Breast epithelium (tissue), 3 donors: ENCODE results near the gene PRKN.

Source experiments
- CTCF ChIP-seq, 3 donors: fragments of 450-650 bp; IDR thresholded peaks; one replicate each; pipeline ENCODE4 v1.5.1; 2016 to 2017; ENCODE audit warnings: antibody characterized with exemption in 3 of 3, mild to moderate bottlenecking in 3 of 3, moderate library complexity in 3 of 3
- POLR2AphosphoS5 ChIP-seq, 3 donors: sonication (generic); formaldehyde crosslinking; IDR thresholded peaks; one replicate each; pipeline ENCODE4 v1.6.1; 2017; ENCODE audit warnings: antibody characterized with exemption in 3 of 3

DNA sequence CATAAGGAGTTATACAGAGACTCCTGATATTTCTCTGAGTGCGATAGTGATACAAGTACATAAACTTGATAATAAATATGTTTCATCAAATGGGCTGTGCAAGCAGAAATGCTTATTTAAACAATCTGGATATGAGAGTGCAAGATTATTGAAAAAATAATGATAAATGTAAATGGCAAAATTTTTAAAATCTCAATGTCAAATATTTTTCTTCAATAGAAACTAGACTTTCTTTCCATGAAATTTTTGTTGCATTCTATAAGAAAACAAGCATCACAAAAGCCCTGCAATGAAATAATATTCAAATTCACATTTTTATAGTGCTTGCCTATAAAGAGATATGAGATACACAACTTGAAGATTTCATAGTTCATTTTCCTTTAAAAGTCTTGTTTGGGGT is 2.9 kb upstream of the PRKN start:
- TF ChIP-seq POLR2AphosphoS5 (IDR thresholded peaks at IDR 0.05) (no peak), CTCF (IDR thresholded peaks at IDR 0.05) (no peak)
